Activated CD4-positive, alpha-beta T cell treated with anti-CD3 and anti-CD28 coated beads, Interleukin-2, amount 50 U/mL, for 16 hours (primary cell): ENCODE data around the gene NPIPB5.
"Not testable (repeated sequence)": the region's sequence is repeated elsewhere in the genome, so short reads cannot be mapped to it uniquely, and the experiment has no call there.

Experiments
- DNase-seq: peaks from one replicate; pipeline ENCODE4 v3.0.0-alpha.2; 2020

The NPIPB5 gene

DNA sequence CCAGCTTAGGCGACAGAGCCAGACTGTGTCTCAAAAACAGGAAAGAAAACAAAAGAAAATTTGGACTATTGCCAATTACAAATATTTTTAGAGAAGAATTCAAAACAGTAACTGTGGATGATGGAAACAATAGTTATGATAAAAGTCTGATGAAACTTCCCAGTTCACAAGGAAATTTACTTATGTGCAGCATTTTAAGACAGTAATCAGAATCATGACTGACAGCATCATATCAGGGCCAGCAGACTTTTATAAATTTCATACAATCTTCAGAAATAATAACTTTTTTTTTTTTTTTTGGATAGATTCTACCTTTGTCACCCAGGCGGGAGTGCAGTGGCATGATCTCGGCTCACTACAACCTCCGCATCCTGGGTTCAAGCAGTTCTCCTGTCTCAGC, at the start of gene NPIPB5:
Gene NPIPB5 (plus strand): TSS at position 301 of the 400 bp plus-strand sequence. CDS start 2,911 bp downstream, outside the sequence.
- DNase-seq, result not testable (repeated sequence)

DNA sequence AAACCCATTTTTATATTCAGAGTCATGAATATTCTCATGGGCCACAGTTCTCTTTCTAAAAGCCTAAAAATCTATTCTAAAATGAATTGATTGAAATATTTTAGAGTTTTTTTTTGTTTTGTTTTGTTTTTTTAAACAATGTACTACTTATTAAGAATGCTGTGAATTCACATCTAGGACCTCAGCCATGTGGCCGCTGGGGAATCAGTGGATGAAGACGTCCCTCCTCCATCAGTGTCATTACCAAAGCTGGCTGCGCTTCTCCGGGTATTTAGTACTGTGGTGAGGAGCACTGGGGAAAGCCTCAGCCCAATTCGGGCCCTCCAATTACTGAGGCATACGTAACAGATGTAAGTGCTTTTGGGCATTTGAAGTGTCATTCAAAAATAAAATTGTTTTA, 41.8 kb upstream of the NPIPB5 start:
- not testable (repeated sequence) for DNase-seq

DNA sequence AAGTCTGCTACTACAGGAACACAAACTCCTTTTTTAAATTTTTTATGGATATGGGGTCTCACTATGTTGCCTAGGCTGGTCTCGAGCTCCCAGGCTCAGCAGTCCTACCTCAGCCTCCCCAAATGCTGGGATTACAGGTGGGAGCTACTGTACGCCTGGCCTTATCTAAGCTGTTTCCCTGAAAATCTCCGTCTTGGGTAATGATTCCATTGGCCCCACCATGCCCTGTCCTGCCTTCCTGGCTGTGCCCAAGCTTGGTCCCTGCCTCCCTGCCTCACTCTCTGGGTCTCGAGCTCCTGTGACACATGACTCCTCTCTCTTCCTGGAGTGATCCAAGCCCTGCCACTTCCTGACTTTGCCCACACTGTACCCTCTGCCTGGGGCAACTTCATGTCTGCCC, 27.3 kb downstream of the NPIPB5 start:
- not testable (repeated sequence) for DNase-seq

DNA sequence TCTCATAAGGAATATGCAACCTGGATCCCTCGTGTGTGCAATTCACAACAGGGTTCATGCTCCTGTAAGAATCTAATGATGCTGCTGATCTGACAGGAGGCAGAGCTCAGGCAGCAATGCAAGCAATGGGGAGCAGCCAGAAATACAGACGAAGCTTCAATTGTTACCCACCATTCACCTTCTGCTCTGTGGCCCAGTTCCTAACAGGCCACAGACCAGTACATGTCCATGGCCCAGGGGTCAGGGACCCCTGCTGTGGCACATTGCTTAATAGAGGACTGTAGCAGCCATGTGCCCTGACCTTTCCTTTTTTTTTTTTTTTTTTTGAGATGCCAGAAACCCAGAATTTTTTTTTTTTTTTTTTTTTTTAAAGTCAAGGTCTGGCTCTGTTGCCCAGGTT, 34.1 kb downstream of the NPIPB5 start:
- DNase-seq, result not testable (repeated sequence)

DNA sequence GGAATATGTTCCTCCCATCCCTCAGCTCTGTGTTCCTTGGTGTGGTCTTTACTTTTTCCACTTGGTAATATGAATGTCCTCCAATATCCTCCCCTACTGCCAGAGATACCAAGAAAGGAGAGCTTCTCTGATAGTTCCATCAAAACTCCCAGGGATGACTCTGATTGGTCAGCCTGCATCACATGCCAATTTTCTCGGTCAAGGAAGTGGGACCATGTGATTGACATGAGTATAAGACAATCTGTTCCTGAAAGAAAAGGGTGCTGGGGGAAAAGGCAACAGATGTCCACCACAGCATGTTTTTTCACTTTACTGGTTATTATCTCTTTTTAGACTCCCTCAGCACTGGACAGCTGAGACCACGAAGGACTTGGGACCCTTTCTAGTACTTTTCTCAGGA, 35.9 kb downstream of the NPIPB5 start:
- not testable (repeated sequence) for DNase-seq

DNA sequence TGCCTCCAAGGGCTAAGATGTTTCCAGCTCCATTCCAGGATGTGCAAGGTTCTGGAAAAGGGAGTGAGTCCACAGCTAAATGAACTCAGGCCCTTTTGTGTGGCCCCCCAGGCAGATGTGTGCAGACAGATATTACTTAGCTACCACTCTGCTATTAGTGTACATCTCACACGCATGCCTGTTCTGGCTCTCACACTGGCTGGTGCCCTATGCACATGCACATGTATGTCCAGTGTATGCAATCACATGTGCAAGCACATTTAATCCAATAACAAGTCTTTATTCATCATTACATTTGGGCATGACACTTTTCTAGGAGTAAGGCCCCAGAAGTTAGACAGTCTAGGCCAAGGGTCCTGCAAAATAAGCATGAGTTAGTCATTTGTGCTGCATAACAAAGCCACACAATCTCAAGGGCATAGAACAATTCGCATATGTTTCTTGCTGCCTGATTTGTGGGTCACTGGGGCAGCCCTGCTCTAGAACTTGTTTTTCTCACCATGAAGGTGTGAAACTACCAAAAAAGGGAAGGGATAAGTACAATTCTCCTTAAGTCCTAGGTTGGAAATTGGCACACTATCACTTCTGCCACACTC, 36.6 kb downstream of the NPIPB5 start:
- DNase-seq, result not testable (repeated sequence)

DNA sequence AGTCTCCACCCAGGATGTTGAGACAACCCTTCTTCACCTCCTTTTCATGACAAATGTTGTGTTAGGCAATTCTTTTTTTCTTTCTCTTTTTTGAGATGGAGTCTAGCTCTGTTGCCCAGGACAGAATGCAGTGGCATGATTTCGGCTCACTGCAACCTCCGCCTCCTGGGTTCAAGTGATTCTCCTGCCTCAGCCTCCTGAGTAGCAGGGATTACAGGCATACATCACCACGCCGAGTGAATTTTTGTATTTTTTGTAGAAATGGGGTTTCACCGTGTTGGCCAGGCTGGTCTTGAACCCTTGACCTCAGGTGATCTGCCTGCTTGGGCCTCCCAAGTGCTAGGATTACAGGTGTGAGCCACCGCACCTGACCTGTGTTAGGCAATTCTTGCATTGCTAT, 39.2 kb downstream of the NPIPB5 start:
- not testable (repeated sequence) for DNase-seq

DNA sequence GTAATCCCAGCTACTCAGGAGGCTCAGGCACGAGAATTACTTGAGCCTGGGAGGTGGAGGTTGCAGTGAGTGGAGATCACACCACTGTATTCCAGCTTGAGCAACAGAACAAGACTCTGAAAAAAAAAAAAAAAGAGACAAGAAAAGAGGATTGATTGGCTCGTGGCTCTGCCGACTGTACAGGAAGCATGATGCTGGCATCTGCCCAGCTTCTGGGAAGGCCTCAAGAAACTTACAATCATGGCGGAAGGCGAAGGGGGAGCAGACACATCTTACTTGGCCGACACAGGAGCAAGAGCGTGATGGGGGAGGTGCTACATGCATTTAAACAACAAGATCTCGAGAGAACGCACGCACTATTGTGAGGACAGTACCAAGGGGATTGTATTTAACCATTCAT, 40.5 kb downstream of the NPIPB5 start:
- DNase-seq, result not testable (repeated sequence)

DNA sequence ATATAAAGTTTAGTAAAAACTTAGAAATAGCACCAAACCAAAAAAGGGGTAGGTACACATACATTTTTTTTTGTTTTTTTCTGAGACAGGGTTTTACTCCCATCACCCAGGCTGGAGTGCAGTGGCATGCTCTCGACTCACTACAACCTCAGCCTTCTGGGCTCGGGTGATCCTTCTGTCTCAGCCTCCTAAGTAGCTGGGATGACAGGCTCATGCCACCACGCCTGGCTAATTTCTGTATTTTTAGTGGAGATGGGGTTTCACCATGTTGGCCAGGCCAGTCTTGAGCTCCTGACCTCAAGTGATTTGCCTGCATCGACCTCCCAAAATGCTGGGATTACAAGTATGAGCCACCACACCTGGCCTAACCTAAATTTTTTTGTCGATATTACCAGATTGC, 41.0 kb downstream of the NPIPB5 start:
- DNase-seq, result not testable (repeated sequence)

DNA sequence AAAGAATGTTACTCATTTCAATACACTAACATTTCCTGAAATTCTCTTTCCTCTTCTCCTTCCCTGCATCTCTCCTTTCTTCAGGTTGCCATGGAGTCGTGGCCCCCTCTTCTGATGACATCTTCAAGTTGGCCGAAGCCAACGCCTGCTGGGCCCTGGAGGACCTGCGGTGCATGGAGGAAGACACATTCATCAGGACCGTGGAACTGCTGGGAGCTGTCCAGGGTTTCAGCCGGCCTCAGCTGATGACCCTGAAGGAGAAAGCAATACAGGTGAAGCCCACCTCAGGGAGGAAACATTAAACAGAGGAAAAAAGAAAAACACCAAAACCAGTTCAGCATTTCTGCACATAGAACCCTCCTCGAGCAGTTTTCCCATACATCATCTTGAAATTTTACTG, 46.1 kb downstream of the NPIPB5 start:
- DNase-seq, result not testable (repeated sequence)
